Measurements from ENCODE around the gene POLN.
A peak's percentile ranks its signal among the peaks of the same experiment; 100 is the strongest.

The POLN gene

DNA sequence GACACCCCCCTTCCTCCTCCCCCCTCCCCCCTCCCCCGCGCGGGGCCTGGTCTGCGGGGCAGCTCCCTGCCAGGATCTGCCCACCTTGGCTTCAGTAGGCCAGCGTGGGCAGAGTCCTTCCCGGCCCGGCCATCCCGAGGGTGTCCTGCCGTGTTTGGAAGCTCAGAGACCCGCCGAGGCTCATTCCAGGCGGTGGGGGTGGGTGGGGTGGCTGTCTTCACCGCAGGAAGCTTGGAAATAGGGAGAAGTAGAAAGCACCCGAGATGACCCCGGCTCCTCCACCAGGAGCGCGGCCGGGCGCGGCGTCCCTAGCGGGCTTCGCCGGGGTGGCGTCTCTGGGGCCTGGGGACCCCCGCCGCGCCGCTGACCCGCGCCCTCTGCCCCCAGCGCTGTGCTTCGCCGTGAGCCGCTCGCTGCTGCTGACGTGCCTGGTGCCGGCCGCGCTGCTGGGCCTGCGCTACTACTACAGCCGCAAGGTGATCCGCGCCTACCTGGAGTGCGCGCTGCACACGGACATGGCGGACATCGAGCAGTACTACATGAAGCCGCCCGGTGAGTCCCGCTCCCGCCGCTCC is 181.2 kb downstream of the POLN start:
- TF ChIP-seq, protein P1, sequence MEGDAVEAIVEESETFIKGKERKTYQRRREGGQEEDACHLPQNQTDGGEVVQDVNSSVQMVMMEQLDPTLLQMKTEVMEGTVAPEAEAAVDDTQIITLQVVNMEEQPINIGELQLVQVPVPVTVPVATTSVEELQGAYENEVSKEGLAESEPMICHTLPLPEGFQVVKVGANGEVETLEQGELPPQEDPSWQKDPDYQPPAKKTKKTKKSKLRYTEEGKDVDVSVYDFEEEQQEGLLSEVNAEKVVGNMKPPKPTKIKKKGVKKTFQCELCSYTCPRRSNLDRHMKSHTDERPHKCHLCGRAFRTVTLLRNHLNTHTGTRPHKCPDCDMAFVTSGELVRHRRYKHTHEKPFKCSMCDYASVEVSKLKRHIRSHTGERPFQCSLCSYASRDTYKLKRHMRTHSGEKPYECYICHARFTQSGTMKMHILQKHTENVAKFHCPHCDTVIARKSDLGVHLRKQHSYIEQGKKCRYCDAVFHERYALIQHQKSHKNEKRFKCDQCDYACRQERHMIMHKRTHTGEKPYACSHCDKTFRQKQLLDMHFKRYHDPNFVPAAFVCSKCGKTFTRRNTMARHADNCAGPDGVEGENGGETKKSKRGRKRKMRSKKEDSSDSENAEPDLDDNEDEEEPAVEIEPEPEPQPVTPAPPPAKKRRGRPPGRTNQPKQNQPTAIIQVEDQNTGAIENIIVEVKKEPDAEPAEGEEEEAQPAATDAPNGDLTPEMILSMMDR (IDR thresholded peaks at IDR 0.05; ENCODE audit: control extremely low read depth, extremely low read depth, low read depth, missing control alignments), result no peak
- no peak for DNase-seq (ENCODE audit: extremely low spot score)
- ChIA-PET POLR2A (no interaction called here), CTCF (no interaction called here)

DNA sequence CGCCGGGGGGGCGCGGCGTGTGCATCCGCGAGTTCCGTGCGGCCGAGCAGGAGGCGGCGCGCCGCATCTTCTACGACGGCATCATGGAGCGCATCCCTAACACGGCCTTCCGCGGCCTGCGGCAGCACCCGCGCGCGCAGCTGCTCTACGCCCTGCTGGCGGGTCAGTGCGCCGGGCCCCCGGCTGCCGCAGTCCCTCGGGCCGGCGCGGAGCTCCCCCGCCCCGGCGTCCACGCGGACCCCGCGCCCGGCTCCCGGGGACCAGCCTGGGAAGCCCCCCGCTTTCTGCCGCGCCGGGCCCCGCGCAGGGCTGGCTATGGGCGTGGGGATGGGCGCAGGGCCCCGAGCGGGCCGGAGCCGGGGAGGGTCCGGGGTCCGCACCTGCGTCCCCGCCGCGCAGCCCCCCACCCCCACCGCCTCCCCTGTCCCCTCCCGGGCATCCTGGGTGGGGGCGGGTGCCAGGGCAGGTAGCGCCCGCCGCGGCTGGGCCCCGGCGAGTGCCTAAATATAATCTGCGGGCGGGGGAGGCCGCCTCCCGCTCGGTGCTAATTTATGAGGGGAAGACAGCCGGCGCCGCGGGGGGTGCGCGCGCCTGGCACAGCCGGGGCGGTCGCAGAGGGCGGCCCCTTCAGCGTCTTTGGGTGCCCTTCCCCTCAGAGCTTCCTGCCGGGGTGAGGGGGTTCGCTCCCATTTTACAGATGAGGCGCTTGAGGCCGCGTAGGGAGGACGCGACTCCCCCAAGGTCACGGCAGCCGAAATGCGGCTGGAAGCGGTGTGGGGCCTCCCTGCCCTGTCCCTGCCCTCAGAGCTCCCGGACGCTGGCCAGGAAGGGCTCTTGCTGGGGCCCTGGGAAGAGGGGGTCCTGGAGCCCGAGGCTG is 182.0 kb downstream of the POLN start:
- DNase-seq (ENCODE audit: extremely low spot score), result no peak
- POLR2A ChIA-PET, result no interaction called here
- CTCF ChIA-PET, result no interaction called here
- TF ChIP-seq, protein P1 (IDR thresholded peaks at IDR 0.05; ENCODE audit: control extremely low read depth, extremely low read depth, low read depth, missing control alignments), result no peak

DNA sequence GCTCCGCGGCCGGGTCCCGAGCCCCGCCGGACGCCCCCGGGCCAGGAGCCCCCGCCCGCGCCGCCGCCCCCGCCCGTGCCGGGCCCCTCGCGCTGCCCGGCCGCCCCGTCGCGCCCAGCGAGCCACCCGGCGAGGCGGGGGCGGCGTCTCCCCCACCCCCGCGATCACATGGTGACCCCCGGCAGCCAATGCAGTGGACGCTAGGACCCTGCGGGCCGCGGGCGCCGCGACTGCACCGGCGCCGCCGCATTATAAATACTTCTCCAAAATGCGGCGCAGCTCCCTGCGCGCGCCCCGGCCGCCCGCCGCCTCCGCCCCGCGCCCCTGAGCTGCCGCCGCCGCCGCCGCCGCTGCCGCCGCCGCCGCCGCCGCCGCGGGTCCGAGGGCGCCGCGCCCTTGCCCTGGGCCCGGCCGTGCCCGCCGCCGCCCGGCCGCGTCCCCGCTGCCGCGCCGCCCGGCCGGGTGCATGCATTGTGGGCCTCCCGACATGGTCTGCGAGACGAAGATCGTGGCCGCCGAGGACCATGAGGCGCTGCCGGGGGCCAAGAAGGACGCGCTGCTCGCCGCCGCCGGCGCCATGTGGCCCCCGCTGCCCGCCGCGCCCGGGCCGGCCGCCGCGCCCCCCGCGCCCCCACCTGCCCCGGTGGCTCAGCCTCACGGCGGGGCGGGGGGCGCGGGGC is 182.7 kb downstream of the POLN start, which contains the start of gene NAT8L:
NAT8L (plus strand) TSS at position 282 of the 680 bp plus-strand sequence; CDS start at position 467, 185 bp downstream.
- POLR2A ChIA-PET, result no interaction called here
- CTCF ChIA-PET, result no interaction called here
- TF ChIP-seq, protein P1 (IDR thresholded peaks at IDR 0.05; ENCODE audit: control extremely low read depth, extremely low read depth, low read depth, missing control alignments), result no peak
- DNase-seq (ENCODE audit: extremely low spot score), result peak; percentile 64

DNA sequence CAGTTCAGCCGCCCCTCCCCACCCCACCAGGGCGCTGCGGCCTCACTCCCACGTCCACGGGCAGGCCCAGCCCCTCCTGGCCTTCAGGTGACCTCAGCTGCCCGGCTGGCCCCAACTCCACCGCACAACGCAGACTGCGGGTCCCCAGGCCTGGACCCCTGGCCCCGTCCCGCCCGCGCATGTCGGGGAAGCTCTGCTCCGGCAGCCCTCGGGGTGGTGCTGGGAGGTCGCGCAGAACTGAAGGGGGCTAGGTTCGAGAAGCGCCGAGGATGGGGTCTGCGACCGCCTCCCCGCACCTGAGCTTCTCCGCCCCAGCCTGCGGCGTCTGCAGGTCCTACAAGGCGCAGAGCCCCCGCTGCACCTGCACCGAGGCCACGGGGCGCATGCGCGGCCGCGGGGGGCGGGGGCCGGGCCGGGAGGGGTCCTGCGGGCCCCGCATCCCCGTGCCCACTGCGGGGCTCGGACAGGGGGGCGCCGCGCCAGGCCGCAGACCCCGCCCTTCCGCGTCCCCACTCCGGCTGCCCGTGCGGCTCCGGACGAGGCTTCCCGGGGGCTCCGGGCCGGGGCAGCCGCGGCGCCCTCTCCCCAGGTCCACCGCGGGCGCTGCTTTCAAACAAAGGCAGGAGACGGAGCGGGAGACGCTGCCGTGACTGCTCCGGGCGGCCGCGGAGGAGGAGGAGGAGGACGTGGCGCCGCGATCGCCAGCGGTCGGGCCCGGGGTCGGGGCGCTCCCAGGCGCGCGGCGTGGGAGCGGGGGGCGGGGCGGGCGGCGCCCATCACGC is 183.5 kb downstream of the POLN start:
- ChIA-PET CTCF (interaction anchor here (1.2 kb wide), 1 partner anchor 13 kb away, joined by 3 read pairs; no protein-coding TSS in a partner anchor), POLR2A (no interaction called here)
- TF ChIP-seq, protein P1 (IDR thresholded peaks at IDR 0.05; ENCODE audit: control extremely low read depth, extremely low read depth, low read depth, missing control alignments), result no peak
- DNase-seq (ENCODE audit: extremely low spot score), result no peak

DNA sequence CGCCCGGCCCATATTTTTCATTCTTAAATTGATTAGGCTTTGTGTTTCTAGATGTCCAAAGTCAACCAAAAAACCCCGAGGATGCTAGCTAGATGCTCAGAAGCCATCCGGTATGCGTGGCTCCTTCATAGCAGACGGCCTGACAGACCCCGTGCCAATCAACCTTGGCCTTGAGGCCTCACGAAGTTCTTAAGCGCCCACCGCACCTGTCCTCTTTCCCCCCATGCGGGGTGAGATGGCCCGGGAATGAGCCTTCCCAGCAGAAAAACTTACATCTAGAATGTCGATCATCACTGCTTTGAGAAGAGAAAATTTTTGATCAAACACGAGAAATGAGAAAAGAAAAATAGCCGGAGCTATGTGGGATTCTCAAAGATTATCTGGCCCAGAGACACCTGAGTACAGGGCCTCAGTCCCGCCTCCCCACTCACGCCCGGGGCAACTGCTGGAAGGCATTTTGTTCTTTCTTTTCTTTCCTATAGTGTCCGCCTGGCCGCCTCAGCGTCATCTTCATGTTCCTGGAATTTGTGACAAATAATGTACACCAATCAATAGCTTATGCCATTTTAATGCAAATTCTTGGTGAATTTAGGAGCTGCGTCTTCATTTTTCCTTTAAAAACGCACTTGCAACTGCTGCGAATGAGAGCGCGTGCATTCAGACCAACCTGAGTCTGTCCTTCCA is 184.4 kb downstream of the POLN start:
- no peak for DNase-seq (ENCODE audit: extremely low spot score)
- POLR2A ChIA-PET, result no interaction called here
- TF ChIP-seq, protein P1 (IDR thresholded peaks at IDR 0.05; ENCODE audit: control extremely low read depth, extremely low read depth, low read depth, missing control alignments), result no peak
- CTCF ChIA-PET, result interaction anchor here (1.2 kb wide), 1 partner anchor 12 kb away, joined by 3 read pairs; no protein-coding TSS in a partner anchor
